ENCODE data around the gene NR1D1. TPM values are rescaled to one million over a fixed set of nuclear protein-coding genes. Genes with fewer than 3 reads are reported as not detected.

NR1D1 gene
- total RNA-seq, 1 donor from 2014 or later: 5.7 TPM

GRCh38 chr17:40075942-40076498 is 24.4 kb downstream of the NR1D1 start:
- Mint-ChIP-seq H3K9me3 (no peaks in the 10 kb centered on the region), H3K27ac (peak overlapping the region; percentile 72), H3K36me3 (peaks cover 3% of the 10 kb centered on the region), H3K4me3 (no peak overlapping the region), H3K4me1 (ENCODE audit: unreplicated experiment) (peaks cover 34% of the 10 kb centered on the region), H3K27me3 (no peaks in the 10 kb centered on the region)
- no peak for TF ChIP-seq CTCF (conservative IDR thresholded peaks at IDR 0.05)
- no peak for DNase-seq (ENCODE audit: extremely low spot score, unreplicated experiment)

GRCh38 chr17:40075201-40075941 is 25.0 kb downstream of the NR1D1 start:
- TF ChIP-seq CTCF (conservative IDR thresholded peaks at IDR 0.05): peak; percentile 92
- DNase-seq (ENCODE audit: extremely low spot score, unreplicated experiment): no peak
- Mint-ChIP-seq H3K27me3 (no peaks in the 10 kb centered on the region), H3K4me1 (ENCODE audit: unreplicated experiment) (peaks cover 34% of the 10 kb centered on the region), H3K4me3 (peak overlapping the region; percentile 28), H3K27ac (peak overlapping the region; percentile 72), H3K9me3 (no peaks in the 10 kb centered on the region), H3K36me3 (peaks cover 3% of the 10 kb centered on the region)

- H3K36me3 Mint-ChIP-seq: peaks cover 3% of the 10 kb centered on the region
- TF ChIP-seq CTCF (conservative IDR thresholded peaks at IDR 0.05): no peak
- H3K27me3 Mint-ChIP-seq: no peaks in the 10 kb centered on the region
- H3K9me3 Mint-ChIP-seq: no peaks in the 10 kb centered on the region
- H3K4me3 Mint-ChIP-seq: no peak overlapping the region
- no peak for DNase-seq (ENCODE audit: extremely low spot score, unreplicated experiment)
- peaks cover 38% of the 10 kb centered on the region for H3K4me1 Mint-ChIP-seq (ENCODE audit: unreplicated experiment)
- no peak overlapping the region for H3K27ac Mint-ChIP-seq
Measured at GRCh38 chr17:40074871-40075200, 25.6 kb downstream of the NR1D1 start.

- H3K4me3 Mint-ChIP-seq: no peak overlapping the region
- H3K9me3 Mint-ChIP-seq: no peaks in the 10 kb centered on the region
- peak overlapping the region; percentile 9 for H3K27ac Mint-ChIP-seq
- H3K36me3 Mint-ChIP-seq: peaks cover 3% of the 10 kb centered on the region
- H3K4me1 Mint-ChIP-seq (ENCODE audit: unreplicated experiment): peaks cover 45% of the 10 kb centered on the region
- H3K27me3 Mint-ChIP-seq: no peaks in the 10 kb centered on the region
- no peak for TF ChIP-seq CTCF (conservative IDR thresholded peaks at IDR 0.05)
- no peak for DNase-seq (ENCODE audit: extremely low spot score, unreplicated experiment)
Measured at GRCh38 chr17:40074175-40074512, 26.2 kb downstream of the NR1D1 start.

DNA sequence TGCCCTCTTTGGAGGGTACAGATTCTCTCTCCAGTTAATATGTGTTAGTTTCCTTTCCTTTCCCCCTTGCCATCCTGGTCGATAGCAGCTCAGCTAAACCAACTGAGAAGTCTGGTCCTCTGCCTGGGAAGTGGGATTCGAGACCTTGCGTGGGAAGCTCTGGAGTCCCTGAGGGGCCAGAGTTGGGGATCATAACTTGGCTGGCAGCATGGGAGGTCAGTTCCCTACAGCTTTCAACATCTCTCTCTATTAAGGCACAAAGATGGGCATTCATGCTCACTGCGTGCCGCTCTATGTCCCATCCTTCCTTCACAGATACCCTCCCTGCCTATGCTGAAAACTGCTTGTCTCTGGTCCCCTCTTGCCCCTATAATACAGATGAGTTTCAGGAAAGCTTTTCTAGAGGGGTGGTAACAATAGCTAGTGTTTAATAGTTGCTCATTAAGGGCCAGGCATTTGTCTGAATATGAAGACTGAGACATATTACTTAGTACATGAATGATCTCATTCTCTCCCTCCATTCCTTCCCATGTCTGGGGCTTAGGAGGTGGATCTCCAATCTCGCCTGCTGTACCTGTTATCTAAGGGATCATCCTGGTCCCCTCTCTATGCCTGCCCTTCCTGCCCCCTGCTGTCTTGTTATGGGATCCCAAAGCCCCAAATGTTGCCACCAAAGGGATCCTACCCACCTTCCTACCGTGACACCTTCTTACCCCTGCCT is 26.8 kb downstream of the NR1D1 start:
- Mint-ChIP-seq H3K36me3 (peaks cover 3% of the 10 kb centered on the region), H3K9me3 (no peaks in the 10 kb centered on the region), H3K4me1 (ENCODE audit: unreplicated experiment) (peaks cover 49% of the 10 kb centered on the region), H3K27me3 (no peaks in the 10 kb centered on the region), H3K27ac (peak overlapping the region; percentile 9), H3K4me3 (no peak overlapping the region)
- DNase-seq (ENCODE audit: extremely low spot score, unreplicated experiment): no peak
- TF ChIP-seq CTCF (conservative IDR thresholded peaks at IDR 0.05): no peak

Measured in type B pancreatic cell (in vitro differentiated cells).